HG03432 (cell line): ENCODE results near the gene KCTD19.
A peak's percentile ranks its signal among the peaks of the same experiment; 100 is the strongest.

Source experiments
- ATAC-seq: cut with Tn5 transposase; IDR thresholded peaks from one replicate; pipeline ENCODE4 v1.9.1; 2021; ENCODE audit warnings: mild to moderate bottlenecking, moderate library complexity; ENCODE audit not compliant: unreplicated experiment

Gene KCTD19

DNA sequence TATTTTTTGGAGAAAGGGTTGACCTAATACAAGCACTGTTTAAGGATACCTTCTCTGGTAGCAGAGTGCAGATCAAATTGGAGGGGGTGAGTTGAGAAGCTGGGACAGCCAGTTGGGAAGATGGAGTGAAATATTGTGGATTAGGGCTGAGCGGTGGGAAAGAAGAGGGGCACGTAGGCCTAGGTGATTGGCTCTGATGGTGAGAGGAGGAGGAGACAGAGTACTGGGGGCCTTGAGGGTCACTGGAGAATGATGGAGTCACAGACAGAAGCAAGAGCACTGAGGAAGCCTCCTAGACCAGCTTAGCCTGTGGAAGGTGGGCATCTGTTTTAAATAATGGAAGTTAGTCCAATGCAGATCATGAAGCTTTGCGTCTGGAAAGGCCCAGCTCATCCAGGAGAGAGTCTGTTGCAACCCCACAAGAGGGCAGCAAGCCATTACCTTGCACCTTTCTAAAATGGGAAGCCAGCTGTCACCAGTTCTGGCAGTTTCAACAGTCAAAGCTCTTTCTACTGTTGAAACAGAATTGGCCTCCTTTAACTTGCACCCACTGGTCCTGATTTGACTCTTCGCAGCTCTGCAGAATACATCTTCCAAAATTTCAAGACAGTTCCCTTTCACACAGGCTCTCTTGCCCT is 66.0 kb downstream of the KCTD19 start:
- no peak for ATAC-seq

DNA sequence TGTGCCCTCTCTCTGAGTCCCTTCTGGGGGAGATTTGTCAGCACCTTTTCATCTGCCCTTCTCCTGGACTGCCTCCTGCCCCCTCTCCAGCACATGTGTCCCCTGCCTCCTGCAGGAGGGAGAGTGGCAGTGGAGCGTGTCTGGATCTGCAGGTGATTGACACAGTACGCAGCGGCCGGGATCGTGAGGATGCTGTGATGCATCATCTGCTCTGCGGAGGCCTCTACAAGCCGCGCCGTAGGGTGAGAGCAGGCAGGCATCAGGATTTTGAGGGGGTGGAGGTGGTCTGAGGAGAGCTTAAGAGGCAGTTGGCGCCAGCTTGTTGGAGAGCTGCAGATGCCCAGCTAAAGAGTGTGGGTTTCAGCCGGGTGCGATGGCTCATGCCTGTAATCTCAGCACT is 66.8 kb downstream of the KCTD19 start:
- ATAC-seq = no peak

DNA sequence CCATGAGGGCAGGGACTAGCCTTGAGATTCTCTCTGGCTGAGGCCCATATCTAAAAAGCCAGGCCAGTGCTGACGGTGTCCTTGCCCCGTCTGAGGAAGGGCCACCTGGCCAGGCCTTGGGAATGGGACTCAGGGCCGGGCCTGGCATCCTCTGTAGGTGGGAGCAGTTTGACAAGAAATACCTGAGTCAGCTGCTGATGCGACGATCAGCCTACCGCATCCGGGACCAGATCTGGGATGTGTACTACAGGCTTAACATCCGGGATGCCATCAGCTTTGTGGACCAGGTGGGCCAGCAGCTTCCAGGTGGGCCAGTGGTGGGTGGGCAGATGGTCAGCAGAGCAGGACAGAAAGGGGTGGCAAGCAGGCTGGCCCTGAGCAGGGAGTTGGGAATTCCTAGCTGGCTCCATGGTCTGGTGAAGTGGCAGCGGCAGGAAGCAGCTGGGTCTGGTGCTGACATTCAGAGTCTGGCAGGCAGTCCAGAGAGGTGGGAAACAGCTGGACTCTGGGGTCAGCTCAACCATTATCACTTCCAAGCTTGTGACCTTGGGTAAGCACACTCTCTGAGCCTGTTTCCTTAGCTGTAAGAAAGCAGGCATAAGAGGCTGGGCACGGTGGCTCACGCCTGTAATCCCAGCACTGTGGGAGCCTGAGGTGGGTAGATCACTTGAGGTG is 68.2 kb downstream of the KCTD19 start:
- ATAC-seq = no peak

- ATAC-seq = no peak
These were observed 68.9 kb downstream of the KCTD19 start for GRCh38 chr16:67257486-67258160.

DNA sequence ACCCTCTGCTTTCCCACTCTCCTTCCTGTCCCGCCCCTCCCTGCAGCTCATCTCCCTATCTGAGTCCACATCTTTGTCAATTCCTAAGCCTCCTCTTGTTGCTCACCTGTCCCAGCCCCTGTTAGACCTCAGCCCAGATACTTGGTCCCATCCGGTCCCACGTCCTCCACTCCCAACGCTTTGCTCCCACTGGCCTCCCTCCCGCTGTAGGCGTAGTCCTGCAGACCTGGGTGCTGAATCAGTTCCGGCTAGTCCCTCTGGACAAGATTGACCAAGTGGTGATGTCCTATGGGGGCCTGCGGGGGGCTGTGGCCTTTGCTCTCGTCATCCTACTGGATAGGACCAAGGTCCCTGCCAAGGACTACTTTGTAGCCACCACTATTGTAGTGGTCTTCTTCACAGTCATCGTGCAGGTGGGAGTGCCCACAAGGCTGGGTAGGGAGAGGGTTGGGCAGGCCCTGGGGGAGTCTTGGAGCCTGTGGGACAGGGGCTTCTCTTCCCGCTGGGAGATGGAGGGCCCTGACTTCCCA is 69.8 kb downstream of the KCTD19 start:
- ATAC-seq = no peak

GRCh38 chr16:67255553-67256221 is 70.9 kb downstream of the KCTD19 start:
- no peak for ATAC-seq

GRCh38 chr16:67254801-67255552 is 71.6 kb downstream of the KCTD19 start:
- ATAC-seq = no peak

GRCh38 chr16:67252609-67253497 is 73.7 kb downstream of the KCTD19 start:
- no peak for ATAC-seq

DNA sequence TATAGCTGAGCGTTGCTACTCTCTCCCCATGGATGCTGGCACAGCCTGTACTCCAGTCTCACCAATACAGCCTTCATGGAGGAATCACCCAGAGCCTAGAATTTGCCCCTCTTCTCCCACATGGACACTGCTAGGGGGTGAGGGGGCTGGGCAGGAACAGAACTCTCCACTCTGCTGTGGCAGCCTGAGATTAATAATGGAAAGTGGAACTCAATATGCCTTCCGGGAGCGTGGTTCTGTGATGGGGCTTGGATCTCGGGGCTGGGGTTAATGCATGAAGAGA is 76.6 kb downstream of the KCTD19 start:
- no peak for ATAC-seq

DNA sequence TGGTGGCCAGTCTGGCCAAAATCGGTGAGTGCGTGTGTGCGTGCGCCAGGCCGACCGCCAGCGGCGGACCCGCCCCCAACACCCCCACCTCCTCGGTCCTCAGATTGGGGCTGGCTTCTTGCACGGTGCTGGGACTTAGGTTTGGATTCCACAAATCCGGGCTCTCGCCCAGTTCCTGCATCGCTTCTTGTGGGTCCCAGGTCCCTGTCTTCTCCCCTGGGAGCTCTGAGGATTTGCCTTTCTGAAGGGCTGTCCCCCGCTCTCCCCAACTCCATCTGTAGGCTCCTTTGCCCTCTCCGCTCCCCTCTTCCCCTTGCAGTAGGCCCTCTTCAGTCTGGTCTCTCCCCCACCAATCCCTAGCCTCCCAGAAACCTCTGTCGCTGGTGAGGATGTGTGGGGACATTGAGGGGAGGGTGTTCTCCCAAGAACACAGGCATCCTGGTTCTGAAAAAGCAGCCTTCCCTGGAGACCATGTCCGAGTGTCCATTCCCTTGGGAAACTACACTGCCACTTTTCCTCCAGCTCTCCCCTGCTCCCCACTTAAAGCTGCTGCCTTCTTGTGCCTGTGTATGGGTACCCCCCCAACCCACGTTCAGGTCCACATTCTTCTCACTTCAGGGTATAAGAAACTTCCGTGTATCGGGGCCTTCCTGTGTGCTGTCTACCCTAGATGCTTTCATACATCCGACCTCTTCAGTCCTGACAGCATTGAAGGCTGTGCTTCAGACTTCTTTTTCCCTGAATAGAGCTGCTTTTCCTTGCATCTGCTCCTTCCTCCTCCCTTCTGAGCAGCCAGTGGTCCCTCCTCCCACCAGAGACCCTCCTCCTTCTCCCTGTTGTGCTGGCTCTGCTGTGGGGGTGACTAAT is 77.1 kb downstream of the KCTD19 start:
- ATAC-seq = no peak

GRCh38 chr16:67248401-67249177 is 78.0 kb downstream of the KCTD19 start, which contains the start of gene SLC9A5:
Gene SLC9A5 (plus strand): TSS chr16:67248979. CDS start chr16:67249015, 36 bp downstream.
- ATAC-seq = no peak

DNA sequence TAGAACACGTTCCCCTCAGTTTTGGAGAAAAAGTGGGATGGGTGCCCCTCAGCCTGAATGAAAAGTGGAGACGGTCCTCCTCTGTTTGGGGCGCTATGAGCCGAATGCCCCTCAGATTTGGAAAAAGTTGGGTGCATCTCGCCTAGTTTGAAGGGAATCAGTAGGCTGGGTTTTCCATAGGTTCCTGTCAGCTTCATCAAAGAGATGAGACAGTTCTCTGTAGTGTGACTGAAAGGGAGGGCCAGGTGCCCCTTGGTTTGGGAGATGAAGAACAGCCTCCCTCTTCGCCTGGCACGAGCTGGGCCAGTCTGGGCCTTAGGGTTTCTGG is 78.5 kb downstream of the KCTD19 start:
- ATAC-seq = no peak

DNA sequence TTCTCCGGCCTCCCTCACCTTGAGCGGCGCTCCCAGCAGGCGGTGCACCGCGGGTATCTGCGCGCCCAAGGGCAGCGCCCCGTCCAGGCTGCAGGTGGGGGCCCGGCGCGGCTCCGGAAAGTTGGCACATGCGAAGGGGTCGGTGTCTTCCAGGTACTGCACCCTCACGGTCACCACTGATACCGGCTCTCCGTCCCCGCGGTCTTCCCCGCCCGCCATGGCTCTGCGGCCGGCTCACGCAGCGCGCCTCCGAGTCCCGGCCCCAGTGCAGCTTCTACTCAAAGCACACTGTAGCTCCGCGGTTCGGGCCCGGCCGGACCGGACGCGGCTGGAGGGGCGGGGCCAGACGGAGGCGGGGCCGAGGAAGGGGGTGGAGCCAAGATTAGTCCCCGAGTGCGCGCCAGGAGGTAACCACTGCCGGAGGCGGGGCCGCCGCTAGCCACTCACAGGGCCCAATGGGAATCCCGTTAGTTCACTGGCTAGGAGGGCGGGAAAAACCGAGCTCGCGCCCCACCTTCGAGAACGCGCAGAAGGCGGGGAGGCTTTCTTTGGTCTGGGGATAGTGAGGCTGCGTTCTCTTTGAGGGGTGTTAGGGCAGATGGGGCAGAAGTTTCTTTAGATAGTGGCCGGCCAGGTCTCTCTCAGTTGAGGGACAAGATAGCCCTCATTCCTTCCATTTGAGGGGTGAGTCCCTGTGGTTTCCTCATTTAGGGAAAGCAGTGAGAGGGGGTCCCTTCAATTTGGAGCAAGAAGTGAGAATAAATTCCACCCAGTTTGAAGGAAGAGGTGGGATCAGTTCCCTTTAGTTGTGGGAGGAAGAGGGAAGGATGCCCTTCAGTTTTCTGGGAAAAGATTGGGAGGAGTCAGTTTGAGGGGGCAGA is 79.1 kb downstream of the KCTD19 start, which contains the start of gene FHOD1:
TSS of gene FHOD1 (minus strand) at position 290 of the 881 bp plus-strand sequence. CDS start at position 219, 71 bp downstream.
- peak; percentile 53 for ATAC-seq

- peak; percentile 17 for ATAC-seq
These were observed 79.8 kb downstream of the KCTD19 start for GRCh38 chr16:67246756-67247191.

DNA sequence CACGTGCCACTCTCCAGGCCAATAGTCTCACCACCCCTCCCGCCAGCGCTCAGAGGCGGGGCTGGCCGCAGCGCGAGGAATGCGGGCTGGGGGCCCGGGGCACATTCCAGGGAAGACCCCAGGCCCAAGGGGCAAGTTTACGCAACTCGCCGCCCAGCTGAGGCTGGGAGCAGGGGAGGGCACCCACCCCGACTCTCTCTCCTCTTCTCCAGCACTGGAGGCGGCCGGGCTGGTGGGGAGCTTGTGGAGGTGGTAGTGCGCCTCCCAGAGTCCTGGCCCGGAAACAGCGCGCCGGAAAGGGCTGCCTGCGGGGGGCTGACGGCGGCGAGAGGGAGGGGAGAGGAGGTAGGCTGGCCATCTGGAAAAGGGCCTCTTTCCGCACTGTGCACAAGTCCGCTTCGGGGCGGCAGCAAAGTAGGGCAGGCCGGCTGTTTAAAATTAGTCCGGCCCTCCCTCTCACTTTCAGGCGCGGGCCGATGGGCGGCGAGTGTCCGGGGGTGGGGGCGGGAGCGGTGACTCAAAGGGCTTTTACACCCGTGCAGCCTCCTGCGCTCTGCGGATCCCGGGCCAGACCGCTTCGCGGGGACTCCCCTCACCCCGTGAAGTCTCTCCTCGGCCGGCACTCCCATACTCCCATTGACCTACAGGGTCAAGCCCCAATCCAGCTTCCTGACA is 80.3 kb downstream of the KCTD19 start:
- ATAC-seq = peak; percentile 33

- no peak for ATAC-seq
These were observed 80.9 kb downstream of the KCTD19 start for GRCh38 chr16:67245674-67246080.
